HEK293 (cell line): ENCODE data around the gene SENP1.

Source experiments
- CTCF ChIA-PET: fragments of 350-600 bp; formaldehyde crosslinking; extraction: SDS; loops from one replicate; lab custom pipeline; 2021; ENCODE audit warnings: antibody characterized with exemption; lab: Yijun Ruan, JAX
- POLR2A ChIA-PET: fragments of 300-600 bp; formaldehyde crosslinking; extraction: SDS; loops from one replicate; lab custom pipeline; 2020; ENCODE audit warnings: antibody characterized with exemption, inconsistent platforms; lab: Yijun Ruan, JAX
- H3K27ac ChIP-seq: fragments of 200-500 bp; sonication (Bioruptor generic); 2 replicates; pipeline ENCODE4 v1.5.1; 2014; ENCODE audit warnings: low read depth, low read length, control low read depth, inconsistent platforms; ENCODE audit errors: extremely low read depth
- H3K36me3 ChIP-seq, 2 experiments: fragments of 200-500 bp in 1 of 2; sonication (Bioruptor generic) in 1 of 2; 1 replicate in 1 of 2; 2 replicates in 1 of 2; pipeline ENCODE4 v1.5.1; 2014 to 2017; ENCODE audit warnings: inconsistent platforms in 2 of 2, low read length in 2 of 2; ENCODE audit not compliant: control insufficient read depth in 2 of 2, insufficient read depth in 1 of 2
- H3K4me1 ChIP-seq: fragments of 200-500 bp; sonication (Bioruptor generic); 2 replicates; pipeline ENCODE4 v1.5.1; 2014; ENCODE audit warnings: mild to moderate bottlenecking, low read length, inconsistent platforms; ENCODE audit not compliant: control insufficient read depth, insufficient read depth
- H3K4me3 ChIP-seq: 2 replicates; pipeline ENCODE4 v1.5.1; 2011; ENCODE audit warnings: low read depth, mild to moderate bottlenecking, control low read depth, low read length, moderate library complexity
- H3K9me3 ChIP-seq: fragments of 200-500 bp; sonication (Bioruptor generic); 2 replicates; pipeline ENCODE4 v1.5.1; 2014; ENCODE audit warnings: low read depth, low read length, inconsistent platforms; ENCODE audit not compliant: control insufficient read depth, insufficient read depth
- BCL11B ChIP-seq: fragments of 450-650 bp; formaldehyde crosslinking; IDR thresholded peaks from 2 replicates; pipeline ENCODE4 v1.5.1; 2016; ENCODE audit warnings: low read depth, missing biosample characterization, missing genetic modification characterization
- GLI2 ChIP-seq: fragments of 450-650 bp; formaldehyde crosslinking; IDR thresholded peaks from 2 replicates; pipeline ENCODE4; 2017; ENCODE audit warnings: missing biosample characterization, missing genetic modification characterization, low read depth, borderline replicate concordance
- HOXA7 ChIP-seq: sonication (generic); formaldehyde crosslinking; IDR thresholded peaks from 2 replicates; pipeline ENCODE4 v1.8.1; 2022; ENCODE audit warnings: missing genetic modification reagents, borderline replicate concordance
- KLF16 ChIP-seq: fragments of 450-650 bp; formaldehyde crosslinking; IDR thresholded peaks from 2 replicates; pipeline ENCODE4 v1.5.1; 2017; ENCODE audit warnings: missing biosample characterization, missing genetic modification characterization
- MEIS1 ChIP-seq: sonication (generic); formaldehyde crosslinking; IDR thresholded peaks from 2 replicates; pipeline ENCODE4 v1.8.1; 2022; ENCODE audit warnings: missing genetic modification reagents, mild to moderate bottlenecking, borderline replicate concordance
- MZF1 ChIP-seq: fragments of 450-650 bp; formaldehyde crosslinking; IDR thresholded peaks from 2 replicates; pipeline ENCODE4 v1.5.1; 2017; ENCODE audit warnings: missing biosample characterization, missing genetic modification characterization, borderline replicate concordance
- PBX3 ChIP-seq: sonication (generic); formaldehyde crosslinking; IDR thresholded peaks from 2 replicates; pipeline ENCODE4 v1.8.1; 2022; ENCODE audit warnings: mild to moderate bottlenecking, moderate library complexity, missing genetic modification reagents
- ZFP69B ChIP-seq: fragments of 450-650 bp; formaldehyde crosslinking; IDR thresholded peaks from 2 replicates; pipeline ENCODE4 v1.5.1; 2016; ENCODE audit warnings: missing biosample characterization, missing genetic modification characterization
- ZNF16 ChIP-seq: fragments of 450-650 bp; formaldehyde crosslinking; IDR thresholded peaks from 2 replicates; pipeline ENCODE4 v1.5.1; 2016; ENCODE audit warnings: low read depth, missing biosample characterization, missing genetic modification characterization
- ZNF169 ChIP-seq: fragments of 450-650 bp; formaldehyde crosslinking; IDR thresholded peaks from 2 replicates; pipeline ENCODE4 v1.5.1; 2016; ENCODE audit warnings: missing biosample characterization, missing genetic modification characterization
- ZNF26 ChIP-seq: fragments of 450-650 bp; formaldehyde crosslinking; IDR thresholded peaks from 2 replicates; pipeline ENCODE4 v1.5.1; 2016; ENCODE audit warnings: missing biosample characterization, missing genetic modification characterization
- ZNF266 ChIP-seq: fragments of 450-650 bp; formaldehyde crosslinking; IDR thresholded peaks from 2 replicates; pipeline ENCODE4 v1.5.1; 2016; ENCODE audit warnings: missing biosample characterization, missing genetic modification characterization, low read depth
- ZNF37A ChIP-seq: fragments of 450-650 bp; IDR thresholded peaks from 2 replicates; pipeline ENCODE4 v1.5.1; 2018; ENCODE audit warnings: missing biosample characterization, missing genetic modification characterization
- ZNF558 ChIP-seq: fragments of 450-650 bp; formaldehyde crosslinking; IDR thresholded peaks from 2 replicates; pipeline ENCODE4 v1.5.1; 2016; ENCODE audit warnings: missing biosample characterization, missing genetic modification characterization
- ZNF571 ChIP-seq: fragments of 450-650 bp; formaldehyde crosslinking; IDR thresholded peaks from 2 replicates; pipeline ENCODE4 v1.5.0; 2017; ENCODE audit warnings: missing biosample characterization, missing genetic modification characterization
- ZNF623 ChIP-seq: fragments of 450-650 bp; formaldehyde crosslinking; IDR thresholded peaks from 2 replicates; pipeline ENCODE4 v1.5.1; 2016; ENCODE audit warnings: missing biosample characterization, missing genetic modification characterization
- ZNF626 ChIP-seq: fragments of 450-650 bp; sonication (Bioruptor Pico); formaldehyde crosslinking; IDR thresholded peaks from 2 replicates; pipeline ENCODE4 v1.5.1; 2018; ENCODE audit warnings: missing biosample characterization, missing genetic modification characterization, inconsistent platforms
- ZNF664 ChIP-seq: fragments of 450-650 bp; formaldehyde crosslinking; IDR thresholded peaks from 2 replicates; pipeline ENCODE4 v1.5.1; 2016; ENCODE audit warnings: missing biosample characterization, missing genetic modification characterization
- ZNF670 ChIP-seq: fragments of 450-650 bp; formaldehyde crosslinking; IDR thresholded peaks from 2 replicates; pipeline ENCODE4 v1.5.1; 2016; ENCODE audit warnings: missing biosample characterization, missing genetic modification characterization, low read depth
- ZNF785 ChIP-seq: fragments of 450-650 bp; formaldehyde crosslinking; IDR thresholded peaks from 2 replicates; pipeline ENCODE4 v1.5.1; 2016; ENCODE audit warnings: missing biosample characterization, missing genetic modification characterization
- ZNF837 ChIP-seq: fragments of 450-650 bp; formaldehyde crosslinking; IDR thresholded peaks from 2 replicates; pipeline ENCODE4 v1.5.1; 2016; ENCODE audit warnings: missing biosample characterization, missing genetic modification characterization
- ZSCAN16 ChIP-seq: fragments of 450-650 bp; formaldehyde crosslinking; IDR thresholded peaks from 2 replicates; pipeline ENCODE4 v1.5.1; 2016; ENCODE audit warnings: missing biosample characterization, missing genetic modification characterization
- ZSCAN30 ChIP-seq: fragments of 450-650 bp; IDR thresholded peaks from 2 replicates; pipeline ENCODE4 v1.5.1; 2018; ENCODE audit warnings: missing biosample characterization, mild to moderate bottlenecking, missing genetic modification characterization, moderate library complexity
- ZSCAN5A ChIP-seq: fragments of 450-650 bp; formaldehyde crosslinking; IDR thresholded peaks from 2 replicates; pipeline ENCODE4 v1.5.1; 2016; ENCODE audit warnings: missing biosample characterization, missing genetic modification characterization
- ZXDB ChIP-seq: fragments of 450-650 bp; formaldehyde crosslinking; IDR thresholded peaks from 2 replicates; pipeline ENCODE4 v1.5.1; 2016; ENCODE audit warnings: missing biosample characterization, missing genetic modification characterization
- TF ChIP-seq, protein P1 (sequence below): fragments of 450-650 bp; formaldehyde crosslinking; IDR thresholded peaks from 2 replicates; pipeline ENCODE4; 2016; ENCODE audit warnings: missing biosample characterization, missing genetic modification characterization
- TF ChIP-seq, protein P2 (sequence below): fragments of 450-650 bp; formaldehyde crosslinking; IDR thresholded peaks from 2 replicates; pipeline ENCODE4 v1.5.1; 2016; ENCODE audit warnings: missing biosample characterization, missing genetic modification characterization

The SENP1 gene

GRCh38 chr12:48015129-48015528 is 90.8 kb downstream of the SENP1 start:
- no peak overlapping the region for H3K27ac ChIP-seq
- H3K4me3 ChIP-seq, result no peak overlapping the region
- no peaks in the 10 kb centered on the region for H3K36me3 ChIP-seq
- H3K9me3 ChIP-seq, result no peaks in the 10 kb centered on the region
- POLR2A ChIA-PET, result no interaction called here
- no peak for TF ChIP-seq ZNF558 (tag by site-specific recombination)
- TF ChIP-seq ZNF664, result peak; percentile 94
- H3K4me1 ChIP-seq, result no peaks in the 10 kb centered on the region
- CTCF ChIA-PET, result interaction anchor here (0.6 to 1.3 kb wide), 2 partner anchors 12 to 66 kb away, joined by 3 to 5 read pairs; no protein-coding TSS in a partner anchor

- H3K4me3 ChIP-seq, result no peak overlapping the region
- H3K36me3 ChIP-seq, result no peaks in the 10 kb centered on the region
- POLR2A ChIA-PET, result no interaction called here
- no peak overlapping the region for H3K27ac ChIP-seq
- no peak for TF ChIP-seq ZNF785
- TF ChIP-seq ZNF26 (tag by site-specific recombination), result no peak
- no peak for TF ChIP-seq ZFP69B (tag by site-specific recombination)
- TF ChIP-seq GLI2 (tag by site-specific recombination), result no peak
- no peak for TF ChIP-seq KLF16 (tag by site-specific recombination)
- no peak for TF ChIP-seq ZNF169
- TF ChIP-seq ZSCAN30 (tag by site-specific recombination), result no peak
- TF ChIP-seq BCL11B (tag by site-specific recombination), result no peak
- TF ChIP-seq MEIS1 (CRISPR knock-in tag), result no peak
- TF ChIP-seq ZNF626 (tag by site-specific recombination), result no peak
- no peak for TF ChIP-seq ZNF16 (tag by site-specific recombination)
- no peak for TF ChIP-seq HOXA7
- TF ChIP-seq ZNF670 (tag by site-specific recombination), result no peak
- TF ChIP-seq ZNF266 (tag by site-specific recombination), result no peak
- TF ChIP-seq MZF1 (tag by site-specific recombination), result no peak
- CTCF ChIA-PET, result no interaction called here
- no peaks in the 10 kb centered on the region for H3K4me1 ChIP-seq
- H3K9me3 ChIP-seq, result no peaks in the 10 kb centered on the region
Measured at GRCh38 chr12:48013287-48013686, 92.6 kb downstream of the SENP1 start.

- ChIA-PET CTCF (no interaction called here), POLR2A (no interaction called here)
- no peaks in the 10 kb centered on the region for H3K36me3 ChIP-seq
- TF ChIP-seq ZSCAN16 (tag by site-specific recombination) (no peak), ZNF571 (tag by site-specific recombination) (no peak), ZNF837 (tag by site-specific recombination) (no peak), ZSCAN5A (no peak), ZNF558 (tag by site-specific recombination) (no peak), ZNF37A (tag by site-specific recombination) (no peak), ZNF623 (tag by site-specific recombination) (no peak), PBX3 (CRISPR knock-in tag) (no peak), ZXDB (tag by site-specific recombination) (no peak)
- TF ChIP-seq, protein P1, sequence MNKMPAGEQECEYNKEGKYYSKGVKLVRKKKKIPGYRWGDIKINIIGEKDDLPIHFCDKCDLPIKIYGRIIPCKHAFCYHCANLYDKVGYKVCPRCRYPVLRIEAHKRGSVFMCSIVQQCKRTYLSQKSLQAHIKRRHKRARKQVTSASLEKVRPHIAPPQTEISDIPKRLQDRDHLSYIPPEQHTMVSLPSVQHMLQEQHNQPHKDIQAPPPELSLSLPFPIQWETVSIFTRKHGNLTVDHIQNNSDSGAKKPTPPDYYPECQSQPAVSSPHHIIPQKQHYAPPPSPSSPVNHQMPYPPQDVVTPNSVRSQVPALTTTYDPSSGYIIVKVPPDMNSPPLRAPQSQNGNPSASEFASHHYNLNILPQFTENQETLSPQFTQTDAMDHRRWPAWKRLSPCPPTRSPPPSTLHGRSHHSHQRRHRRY (tag by site-specific recombination), result no peak
- TF ChIP-seq, protein P2, sequence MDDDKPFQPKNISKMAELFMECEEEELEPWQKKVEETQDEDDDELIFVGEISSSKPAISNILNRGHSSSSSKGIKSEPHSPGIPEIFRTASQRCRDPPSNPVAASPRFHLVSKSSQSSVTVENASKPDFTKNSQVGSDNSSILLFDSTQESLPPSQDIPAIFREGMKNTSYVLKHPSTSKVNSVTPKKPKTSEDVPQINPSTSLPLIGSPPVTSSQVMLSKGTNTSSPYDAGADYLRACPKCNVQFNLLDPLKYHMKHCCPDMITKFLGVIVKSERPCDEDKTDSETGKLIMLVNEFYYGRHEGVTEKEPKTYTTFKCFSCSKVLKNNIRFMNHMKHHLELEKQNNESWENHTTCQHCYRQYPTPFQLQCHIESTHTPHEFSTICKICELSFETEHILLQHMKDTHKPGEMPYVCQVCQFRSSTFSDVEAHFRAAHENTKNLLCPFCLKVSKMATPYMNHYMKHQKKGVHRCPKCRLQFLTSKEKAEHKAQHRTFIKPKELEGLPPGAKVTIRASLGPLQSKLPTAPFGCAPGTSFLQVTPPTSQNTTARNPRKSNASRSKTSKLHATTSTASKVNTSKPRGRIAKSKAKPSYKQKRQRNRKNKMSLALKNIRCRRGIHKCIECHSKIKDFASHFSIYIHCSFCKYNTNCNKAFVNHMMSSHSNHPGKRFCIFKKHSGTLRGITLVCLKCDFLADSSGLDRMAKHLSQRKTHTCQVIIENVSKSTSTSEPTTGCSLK (tag by site-specific recombination), result no peak
Measured at GRCh38 chr12:48012070-48012469, 93.8 kb downstream of the SENP1 start.

More at GRCh38 chr12:48012070-48012469, 93.8 kb downstream of the SENP1 start:
- Histone ChIP-seq H3K27ac (no peak overlapping the region), H3K9me3 (no peaks in the 10 kb centered on the region), H3K4me1 (no peaks in the 10 kb centered on the region), H3K4me3 (no peak overlapping the region)
